HG02798 (cell line): Measurements from ENCODE around the gene COL27A1.

Source experiments
- ATAC-seq: cut with Tn5 transposase; IDR thresholded peaks from one replicate; pipeline ENCODE4 v1.9.1; 2021; ENCODE audit warnings: mild to moderate bottlenecking; ENCODE audit not compliant: unreplicated experiment, poor library complexity

The COL27A1 gene

GRCh38 chr9:114344188-114344566 lies 188.8 kb downstream of the COL27A1 start:
- ATAC-seq: no peak

- no peak for ATAC-seq
Measured at GRCh38 chr9:114344692-114345091, 189.4 kb downstream of the COL27A1 start.

GRCh38 chr9:114345493-114346065 lies 190.2 kb downstream of the COL27A1 start:
- no peak for ATAC-seq

- no peak for ATAC-seq
Measured at GRCh38 chr9:114346146-114346545, 190.8 kb downstream of the COL27A1 start.

GRCh38 chr9:114347675-114348074 lies 192.3 kb downstream of the COL27A1 start:
- no peak for ATAC-seq

GRCh38 chr9:114348261-114348905 lies 193.0 kb downstream of the COL27A1 start:
- ATAC-seq: no peak

GRCh38 chr9:114348906-114349482 lies 193.7 kb downstream of the COL27A1 start:
- ATAC-seq: peak; percentile 90

- ATAC-seq: peak; percentile 4
Measured at GRCh38 chr9:114349713-114350480, 194.6 kb downstream of the COL27A1 start.

GRCh38 chr9:114350636-114351401 lies 195.5 kb downstream of the COL27A1 start:
- no peak for ATAC-seq

GRCh38 chr9:114351932-114352331 lies 196.6 kb downstream of the COL27A1 start:
- no peak for ATAC-seq

GRCh38 chr9:114355821-114356220 lies 200.5 kb downstream of the COL27A1 start:
- ATAC-seq: no peak

- no peak for ATAC-seq
Measured at GRCh38 chr9:114356792-114357191, 201.5 kb downstream of the COL27A1 start.

- ATAC-seq: no peak
Measured at GRCh38 chr9:114357360-114357759, 202.0 kb downstream of the COL27A1 start.

GRCh38 chr9:114357911-114358328 lies 202.6 kb downstream of the COL27A1 start:
- no peak for ATAC-seq

GRCh38 chr9:114359801-114360200 lies 204.5 kb downstream of the COL27A1 start:
- no peak for ATAC-seq

GRCh38 chr9:114361542-114361941 lies 206.2 kb downstream of the COL27A1 start:
- no peak for ATAC-seq
